NCI-H146 (cell line): Measurements from ENCODE around the gene ZMYND11.
A peak's percentile ranks its signal among the peaks of the same experiment; 100 is the strongest.

Source experiments
- DNase-seq: peaks from one replicate; lab custom pipeline; 2025; lab: John Stamatoyannopoulos, UW

The ZMYND11 gene

GRCh38 chr10:135132-135600 is at the start of gene ZMYND11:
Gene ZMYND11 (plus strand): TSS chr10:135455. CDS start chr10:180013, 44,558 bp downstream.
- peak; percentile 90 for DNase-seq

- no peak for DNase-seq
Measured at GRCh38 chr10:86031-86430, 49.2 kb upstream of the ZMYND11 start.

- no peak for DNase-seq
Measured at GRCh38 chr10:87177-88080, 47.8 kb upstream of the ZMYND11 start.

- DNase-seq, result no peak
Measured at GRCh38 chr10:88253-88652, 47.0 kb upstream of the ZMYND11 start.

GRCh38 chr10:89248-89647 is 46.0 kb upstream of the ZMYND11 start:
- DNase-seq, result no peak

- DNase-seq, result no peak
Measured at GRCh38 chr10:90161-90560, 45.1 kb upstream of the ZMYND11 start.

GRCh38 chr10:91313-91712 is 43.9 kb upstream of the ZMYND11 start:
- DNase-seq, result no peak

GRCh38 chr10:92153-92552 is 43.1 kb upstream of the ZMYND11 start:
- no peak for DNase-seq

GRCh38 chr10:92846-93245 is 42.4 kb upstream of the ZMYND11 start:
- no peak for DNase-seq

GRCh38 chr10:94613-95012 is 40.6 kb upstream of the ZMYND11 start:
- DNase-seq, result no peak

- DNase-seq, result no peak
Measured at GRCh38 chr10:95356-96115, 39.7 kb upstream of the ZMYND11 start.

- DNase-seq, result no peak
Measured at GRCh38 chr10:96466-96865, 38.8 kb upstream of the ZMYND11 start.

GRCh38 chr10:104416-104815 is 30.8 kb upstream of the ZMYND11 start:
- DNase-seq, result no peak

- peak; percentile 70 for DNase-seq
Measured at GRCh38 chr10:104862-105565, 30.2 kb upstream of the ZMYND11 start.

GRCh38 chr10:105806-106205 is 29.4 kb upstream of the ZMYND11 start:
- no peak for DNase-seq

GRCh38 chr10:106740-107139 is 28.5 kb upstream of the ZMYND11 start:
- no peak for DNase-seq

- DNase-seq, result no peak
Measured at GRCh38 chr10:112246-112645, 23.0 kb upstream of the ZMYND11 start.

GRCh38 chr10:124874-125273 is 10.4 kb upstream of the ZMYND11 start:
- DNase-seq, result no peak

- DNase-seq, result no peak
Measured at GRCh38 chr10:127612-128432, 7.4 kb upstream of the ZMYND11 start.

GRCh38 chr10:129810-130209 is 5.4 kb upstream of the ZMYND11 start:
- no peak for DNase-seq
